Upper lobe of right lung (tissue), 1 donor: ENCODE data around the gene SLC44A3. TPM values are rescaled to one million over a fixed set of nuclear protein-coding genes. Genes with fewer than 3 reads are reported as not detected.
"Not testable (repeated sequence)": the region's sequence is repeated elsewhere in the genome, so short reads cannot be mapped to it uniquely, and the experiment has no call there.

Experiments used
- ATAC-seq: fragments of 200-7000 bp; cut with Tn5 transposase; one replicate; pipeline ENCODE4 v1.9.1; 2020; ENCODE audit warnings: mild to moderate bottlenecking, moderate library complexity
- DNase-seq: peaks from one replicate; pipeline ENCODE4 v3.0.0-alpha.2; 2020
- H3K27ac ChIP-seq: fragments of 200-600 bp; one replicate; pipeline ENCODE4 v1.8.0; 2022
- H3K27me3 ChIP-seq: fragments of 200-600 bp; one replicate; pipeline ENCODE4 v1.8.0; 2022; ENCODE audit warnings: mild to moderate bottlenecking
- H3K36me3 ChIP-seq: fragments of 200-600 bp; one replicate; pipeline ENCODE4 v1.8.0; 2022
- H3K4me1 ChIP-seq: fragments of 200-600 bp; one replicate; pipeline ENCODE4 v1.8.0; 2022
- H3K4me3 ChIP-seq: fragments of 200-600 bp; one replicate; pipeline ENCODE4 v1.8.0; 2022; ENCODE audit warnings: mild to moderate bottlenecking
- H3K9me3 ChIP-seq: fragments of 200-600 bp; one replicate; pipeline ENCODE4 v1.8.0; 2022
- intact Hi-C: fragments of 100-400 bp; cut with DNase I; formaldehyde crosslinking; loops from one replicate; pipeline ENCODE4 v1.11.0; 2022
- total RNA-seq: library from RNA; stranded (reverse); fragmentation: NEBNext Ultra II Directional; extraction: Animal tissue kit (Norgen Biotek cat#: 25700); gene quantifications from one replicate; pipeline ENCODE4 v1.2.1, GENCODE V29; 2021
- TF ChIP-seq, protein P1 (sequence below): fragments of 200-600 bp; IDR thresholded peaks from one replicate; pipeline ENCODE4 v1.8.0; 2022; ENCODE audit warnings: antibody characterized with exemption
- donor health status: DM: no; HTN: yes; CAD: no; lungs with severe emphysema.

SLC44A3 gene
- total RNA-seq, 1 donor from 2014 or later, result 31.6 TPM

GRCh38 chr1:94827434-94827833 lies 7.3 kb downstream of the SLC44A3 start:
- intact Hi-C loops, result no loop called here
- Histone ChIP-seq H3K4me3 (no peak overlapping the region), H3K27ac (no peak overlapping the region), H3K27me3 (peaks cover 4% of the 10 kb centered on the region), H3K4me1 (peaks cover 9% of the 10 kb centered on the region), H3K9me3 (no peaks in the 10 kb centered on the region), H3K36me3 (no peaks in the 10 kb centered on the region)
- peak; percentile 78 for ATAC-seq
- no peak for DNase-seq
- TF ChIP-seq, protein P1, sequence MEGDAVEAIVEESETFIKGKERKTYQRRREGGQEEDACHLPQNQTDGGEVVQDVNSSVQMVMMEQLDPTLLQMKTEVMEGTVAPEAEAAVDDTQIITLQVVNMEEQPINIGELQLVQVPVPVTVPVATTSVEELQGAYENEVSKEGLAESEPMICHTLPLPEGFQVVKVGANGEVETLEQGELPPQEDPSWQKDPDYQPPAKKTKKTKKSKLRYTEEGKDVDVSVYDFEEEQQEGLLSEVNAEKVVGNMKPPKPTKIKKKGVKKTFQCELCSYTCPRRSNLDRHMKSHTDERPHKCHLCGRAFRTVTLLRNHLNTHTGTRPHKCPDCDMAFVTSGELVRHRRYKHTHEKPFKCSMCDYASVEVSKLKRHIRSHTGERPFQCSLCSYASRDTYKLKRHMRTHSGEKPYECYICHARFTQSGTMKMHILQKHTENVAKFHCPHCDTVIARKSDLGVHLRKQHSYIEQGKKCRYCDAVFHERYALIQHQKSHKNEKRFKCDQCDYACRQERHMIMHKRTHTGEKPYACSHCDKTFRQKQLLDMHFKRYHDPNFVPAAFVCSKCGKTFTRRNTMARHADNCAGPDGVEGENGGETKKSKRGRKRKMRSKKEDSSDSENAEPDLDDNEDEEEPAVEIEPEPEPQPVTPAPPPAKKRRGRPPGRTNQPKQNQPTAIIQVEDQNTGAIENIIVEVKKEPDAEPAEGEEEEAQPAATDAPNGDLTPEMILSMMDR, result no peak

GRCh38 chr1:94828251-94828650 lies 8.1 kb downstream of the SLC44A3 start:
- intact Hi-C loops, result no loop called here
- Histone ChIP-seq H3K9me3 (no peaks in the 10 kb centered on the region), H3K36me3 (no peaks in the 10 kb centered on the region), H3K27me3 (no peaks in the 10 kb centered on the region), H3K27ac (no peak overlapping the region), H3K4me3 (no peak overlapping the region), H3K4me1 (peaks cover 3% of the 10 kb centered on the region)
- DNase-seq (no peak), ATAC-seq (no peak)
- TF ChIP-seq, protein P1, result no peak

GRCh38 chr1:94831641-94832040 lies 11.5 kb downstream of the SLC44A3 start:
- intact Hi-C loops, result no loop called here
- TF ChIP-seq, protein P1, result no peak
- Histone ChIP-seq H3K27me3 (no peaks in the 10 kb centered on the region), H3K36me3 (no peaks in the 10 kb centered on the region), H3K4me1 (no peaks in the 10 kb centered on the region), H3K27ac (no peak overlapping the region), H3K4me3 (no peak overlapping the region), H3K9me3 (no peaks in the 10 kb centered on the region)
- ATAC-seq (peak; percentile 73), DNase-seq (peak; percentile 43)

GRCh38 chr1:94832446-94832845 lies 12.3 kb downstream of the SLC44A3 start:
- ATAC-seq, result no peak
- Histone ChIP-seq H3K27ac (no peak overlapping the region), H3K9me3 (no peaks in the 10 kb centered on the region), H3K36me3 (no peaks in the 10 kb centered on the region), H3K4me1 (no peaks in the 10 kb centered on the region), H3K27me3 (no peaks in the 10 kb centered on the region), H3K4me3 (no peak overlapping the region)
- DNase-seq, result no peak
- intact Hi-C loops, result no loop called here
- TF ChIP-seq, protein P1, result no peak

DNA sequence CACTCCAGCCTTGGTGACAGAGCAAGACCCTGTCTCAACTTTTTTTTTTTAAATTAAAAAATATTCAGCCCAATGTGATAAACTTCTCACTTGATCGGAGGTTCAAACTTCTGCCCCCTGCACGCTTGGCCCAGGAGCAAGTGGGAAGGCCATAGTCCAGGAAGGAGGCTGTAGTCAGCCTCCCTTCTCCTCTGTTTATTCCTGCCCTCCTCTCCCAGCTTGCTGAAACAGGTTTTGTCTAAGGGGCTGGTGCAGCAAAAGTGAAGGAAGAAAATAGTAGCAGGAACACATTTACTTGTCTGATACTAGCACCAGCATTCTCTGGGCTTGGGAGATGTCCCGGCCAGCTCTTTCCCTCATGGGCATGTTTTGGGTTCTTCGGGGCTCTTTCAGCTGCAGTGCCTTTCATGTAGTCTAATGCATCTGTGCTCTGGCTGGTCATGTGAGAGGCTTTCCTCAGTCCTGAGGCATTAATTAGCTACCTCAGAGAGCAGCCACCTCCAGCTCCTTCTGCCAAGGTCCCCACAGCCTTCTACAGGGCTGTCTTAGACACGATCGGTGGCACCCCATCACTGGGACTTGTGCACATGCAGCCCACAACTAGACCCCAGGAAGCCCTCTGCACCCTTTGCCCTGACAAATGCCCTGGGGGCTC lies 12.9 kb downstream of the SLC44A3 start:
- Histone ChIP-seq H3K9me3 (no peaks in the 10 kb centered on the region), H3K27me3 (no peaks in the 10 kb centered on the region), H3K4me3 (no peak overlapping the region), H3K27ac (no peak overlapping the region), H3K4me1 (no peaks in the 10 kb centered on the region), H3K36me3 (no peaks in the 10 kb centered on the region)
- ATAC-seq (no peak), DNase-seq (peak; percentile 42)
- intact Hi-C loops, result no loop called here
- TF ChIP-seq, protein P1, result no peak

- Histone ChIP-seq H3K9me3 (no peaks in the 10 kb centered on the region), H3K4me1 (no peaks in the 10 kb centered on the region), H3K36me3 (no peaks in the 10 kb centered on the region), H3K27ac (no peak overlapping the region), H3K27me3 (no peaks in the 10 kb centered on the region), H3K4me3 (no peak overlapping the region)
- intact Hi-C loops, result no loop called here
- DNase-seq (no peak), ATAC-seq (no peak)
- TF ChIP-seq, protein P1, result no peak
Observed at GRCh38 chr1:94836891-94837290, 16.7 kb downstream of the SLC44A3 start.

GRCh38 chr1:94840381-94840780 lies 20.2 kb downstream of the SLC44A3 start:
- intact Hi-C loops, result not testable (repeated sequence)

More at GRCh38 chr1:94840381-94840780, 20.2 kb downstream of the SLC44A3 start:
- not testable (repeated sequence) for H3K36me3 ChIP-seq, H3K4me1 ChIP-seq, ATAC-seq, DNase-seq, H3K9me3 ChIP-seq, H3K27ac ChIP-seq, H3K4me3 ChIP-seq, H3K27me3 ChIP-seq
